Endodermal cell (in vitro differentiated cells): ENCODE data around the gene C1orf185. TPM values are rescaled to one million over a fixed set of nuclear protein-coding genes. Genes with fewer than 3 reads are reported as not detected.

ENCODE experiments used
- DNase-seq: peaks from one replicate; pipeline ENCODE4 v3.0.0-alpha.2; 2017
- H3K27ac ChIP-seq: 2 replicates; pipeline ENCODE4 v1.5.1; 2013; ENCODE audit warnings: mild to moderate bottlenecking, low read depth, low read length, moderate library complexity
- H3K27me3 ChIP-seq: 2 replicates; pipeline ENCODE4 v1.6.1; 2013; ENCODE audit warnings: mild to moderate bottlenecking, low read length, moderate library complexity; ENCODE audit not compliant: insufficient read depth, control insufficient read depth, poor library complexity, severe bottlenecking
- H3K36me3 ChIP-seq: 2 replicates; pipeline ENCODE4 v1.7.0; 2013; ENCODE audit warnings: mild to moderate bottlenecking, low read length, moderate library complexity; ENCODE audit not compliant: control insufficient read depth, insufficient read depth
- H3K4me1 ChIP-seq: one replicate; pipeline ENCODE4 v1.7.0; 2013; ENCODE audit warnings: low read length; ENCODE audit not compliant: control insufficient read depth, insufficient read depth
- H3K4me3 ChIP-seq: 2 replicates; pipeline ENCODE4 v1.5.1; 2013; ENCODE audit warnings: mild to moderate bottlenecking, low read length, moderate library complexity
- H3K9ac ChIP-seq: 2 replicates; pipeline ENCODE4 v1.6.1; 2013; ENCODE audit warnings: mild to moderate bottlenecking, low read length, moderate library complexity; ENCODE audit not compliant: poor library complexity, severe bottlenecking; ENCODE audit errors: extremely low read depth
- H3K9me3 ChIP-seq: 2 replicates; pipeline ENCODE4 v1.6.1; 2013; ENCODE audit warnings: mild to moderate bottlenecking, low read length, moderate library complexity; ENCODE audit not compliant: control insufficient read depth
- H3K27ac Mint-ChIP-seq: 2 replicates; pipeline ENCODE4 v1.8.0; 2020; ENCODE audit warnings: mixed read lengths
- H3K27me3 Mint-ChIP-seq: 2 replicates; pipeline ENCODE4 v1.8.0; 2021; ENCODE audit warnings: mild to moderate bottlenecking, mixed read lengths; ENCODE audit not compliant: insufficient read depth
- H3K36me3 Mint-ChIP-seq: 2 replicates; pipeline ENCODE4 v1.8.0; 2020; ENCODE audit warnings: low read depth, mixed read lengths
- H3K4me1 Mint-ChIP-seq: 2 replicates; pipeline ENCODE4 v1.8.0; 2020; ENCODE audit warnings: mixed read lengths
- H3K4me3 Mint-ChIP-seq: 2 replicates; pipeline ENCODE4 v1.8.0; 2020; ENCODE audit warnings: mild to moderate bottlenecking, moderate library complexity, mixed read lengths
- H3K9me3 Mint-ChIP-seq: 2 replicates; pipeline ENCODE4 v1.8.0; 2020; ENCODE audit warnings: mild to moderate bottlenecking, mixed read lengths
- WGBS, 2 experiments: methylation state at CpG; one replicate each; pipeline versions ENCODE4 v1.1.5 to v1.1.7; 2013; ENCODE audit warnings: missing lambda C conversion rate in 2 of 2, mixed read lengths in 1 of 2; ENCODE audit not compliant: insufficient coverage in 1 of 2, insufficient read length in 1 of 2; 5-methylcytosine and 5-hydroxymethylcytosine counted together
- microRNA-seq: library from miRNA; unstranded; fragments of <30 nt; microRNA quantifications from one replicate; pipeline ENCODE4 v1.2.0, GENCODE V29; 2020; ENCODE audit warnings: borderline microRNAs expressed
- total RNA-seq, 2 donors: library from RNA; stranded (reverse); fragmentation: NEBNext Ultra II Directional in 1 of 2; extraction: Animal tissue kit (Norgen Biotek cat#: 25700) in 1 of 2; gene quantifications; 2 replicates in 1 of 2; 3 replicates in 1 of 2; pipeline ENCODE4 v1.2.1, GENCODE V29; 2021
- TF ChIP-seq, protein P1 (sequence below): fragments of 200-600 bp; sonication (generic); conservative IDR thresholded peaks from 2 replicates; pipeline ENCODE4 v1.5.0; 2021; ENCODE audit warnings: antibody characterized with exemption, mild to moderate bottlenecking

C1orf185 gene
- total RNA-seq, 2 donors from 2014 or later: not detected

GRCh38 chr1:51192213-51192843 is 90.3 kb downstream of the C1orf185 start:
- no peaks in the 10 kb centered on the region for H3K36me3 Mint-ChIP-seq
- H3K36me3 ChIP-seq: no peaks in the 10 kb centered on the region
- H3K4me3 Mint-ChIP-seq: no peak overlapping the region
- TF ChIP-seq, protein P1, sequence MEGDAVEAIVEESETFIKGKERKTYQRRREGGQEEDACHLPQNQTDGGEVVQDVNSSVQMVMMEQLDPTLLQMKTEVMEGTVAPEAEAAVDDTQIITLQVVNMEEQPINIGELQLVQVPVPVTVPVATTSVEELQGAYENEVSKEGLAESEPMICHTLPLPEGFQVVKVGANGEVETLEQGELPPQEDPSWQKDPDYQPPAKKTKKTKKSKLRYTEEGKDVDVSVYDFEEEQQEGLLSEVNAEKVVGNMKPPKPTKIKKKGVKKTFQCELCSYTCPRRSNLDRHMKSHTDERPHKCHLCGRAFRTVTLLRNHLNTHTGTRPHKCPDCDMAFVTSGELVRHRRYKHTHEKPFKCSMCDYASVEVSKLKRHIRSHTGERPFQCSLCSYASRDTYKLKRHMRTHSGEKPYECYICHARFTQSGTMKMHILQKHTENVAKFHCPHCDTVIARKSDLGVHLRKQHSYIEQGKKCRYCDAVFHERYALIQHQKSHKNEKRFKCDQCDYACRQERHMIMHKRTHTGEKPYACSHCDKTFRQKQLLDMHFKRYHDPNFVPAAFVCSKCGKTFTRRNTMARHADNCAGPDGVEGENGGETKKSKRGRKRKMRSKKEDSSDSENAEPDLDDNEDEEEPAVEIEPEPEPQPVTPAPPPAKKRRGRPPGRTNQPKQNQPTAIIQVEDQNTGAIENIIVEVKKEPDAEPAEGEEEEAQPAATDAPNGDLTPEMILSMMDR: peak; percentile 96
- H3K9ac ChIP-seq: no peak overlapping the region
- no peak overlapping the region for H3K27ac Mint-ChIP-seq
- H3K4me1 Mint-ChIP-seq: no peaks in the 10 kb centered on the region
- H3K9me3 Mint-ChIP-seq: no peaks in the 10 kb centered on the region
- H3K4me1 ChIP-seq: no peaks in the 10 kb centered on the region
- peak; percentile 83 for DNase-seq
- 51 to 56% methylated on average over 3 of the region's 3 CpGs for WGBS, 2 experiments
- no peaks in the 10 kb centered on the region for H3K27me3 ChIP-seq
- H3K4me3 ChIP-seq: no peak overlapping the region
- H3K27me3 Mint-ChIP-seq: no peaks in the 10 kb centered on the region
- H3K9me3 ChIP-seq: no peaks in the 10 kb centered on the region
- no peak overlapping the region for H3K27ac ChIP-seq

DNA sequence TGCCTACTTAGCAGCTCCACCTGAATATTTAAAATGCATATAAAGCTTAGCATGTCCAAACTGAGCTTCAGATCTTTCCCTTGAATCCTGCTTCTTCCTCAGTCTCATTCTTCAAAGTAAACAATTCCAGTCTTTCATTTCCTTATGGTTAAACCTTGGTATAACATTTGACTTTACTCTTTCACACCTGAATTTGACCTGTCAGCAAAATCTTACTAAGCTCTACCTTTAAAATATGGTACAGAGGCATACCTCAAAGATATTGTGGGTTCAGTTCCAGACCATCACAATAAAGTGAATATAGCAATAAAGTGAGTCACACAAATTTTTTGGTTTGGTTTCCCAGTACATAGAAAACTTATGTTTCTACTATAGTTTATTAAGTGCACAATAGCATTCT is 91.5 kb downstream of the C1orf185 start:
- Histone ChIP-seq H3K9me3 (no peaks in the 10 kb centered on the region), H3K27ac (no peak overlapping the region), H3K36me3 (no peaks in the 10 kb centered on the region), H3K4me1 (no peaks in the 10 kb centered on the region), H3K27me3 (no peaks in the 10 kb centered on the region), H3K9ac (no peak overlapping the region), H3K4me3 (no peak overlapping the region)
- Mint-ChIP-seq H3K27me3 (no peaks in the 10 kb centered on the region), H3K27ac (no peak overlapping the region), H3K36me3 (no peaks in the 10 kb centered on the region), H3K4me3 (no peak overlapping the region), H3K4me1 (no peaks in the 10 kb centered on the region), H3K9me3 (no peaks in the 10 kb centered on the region)
- TF ChIP-seq, protein P1: no peak
- DNase-seq: no peak

Small RNA genes within 50 kb of the gene (microRNA-seq; reads per million reads assigned to microRNA genes)
- not detected for gene MIR4421
- gene MIR6500: not detected

Other genes starting within 250 kb of the C1orf185 start
- gene FAF1, start 142.0 kb upstream of the C1orf185 start, total RNA-seq: 10 to 100 TPM; 76.4 to 94.4 TPM
- under 1 TPM; 0.66 TPM for gene CDKN2C, start 132.0 kb upstream of the C1orf185 start, total RNA-seq
- gene RNF11, start 134.0 kb downstream of the C1orf185 start, total RNA-seq: 100 to 1,000 TPM in 1 of 2 donors, 10 to 100 TPM in 1; 84.1 to 103 TPM
- 10 to 100 TPM; 12.8 to 20.7 TPM for gene TTC39A, start 228.3 kb downstream of the C1orf185 start, total RNA-seq